Naive thymus-derived CD4-positive, alpha-beta T cell (primary cell): ENCODE results near the gene MAP7D1. TPM values are rescaled to one million over a fixed set of nuclear protein-coding genes. Genes with fewer than 3 reads are reported as not detected.

Source experiments
- ATAC-seq: fragments of 150-1000 bp; cut with Tn5 transposase; 2 replicates; pipeline ENCODE4 v1.10.0; 2021; ENCODE audit warnings: mild to moderate bottlenecking, moderate library complexity
- CTCF ChIA-PET: fragments of 350-600 bp; sonication (Branson Sonifier 250); formaldehyde crosslinking; loops from one replicate; lab custom pipeline; 2021; ENCODE audit warnings: antibody characterized with exemption; lab: Charles Lee
- POLR2A ChIA-PET: fragments of 350-600 bp; sonication (Branson Sonifier 250); formaldehyde crosslinking; loops from one replicate; lab custom pipeline; 2021; ENCODE audit warnings: antibody characterized with exemption, inconsistent platforms; lab: Charles Lee
- DNase-seq, 9 donors: peaks; one replicate each; pipeline versions ENCODE4 v3.0.0 to v3.0.0-alpha.2; 2020 to 2022; ENCODE audit warnings: mixed read lengths in 1 of 9
- H3K27ac ChIP-seq: one replicate; pipeline ENCODE4 v1.7.0; 2013; ENCODE audit warnings: mild to moderate bottlenecking, low read depth, low read length, moderate library complexity
- H3K27me3 ChIP-seq, 2 donors: one replicate each; pipeline ENCODE4 v1.7.0; 2013; ENCODE audit warnings: low read length in 2 of 2, mild to moderate bottlenecking in 2 of 2, moderate library complexity in 2 of 2; ENCODE audit not compliant: control insufficient read depth in 2 of 2, insufficient read depth in 2 of 2
- H3K36me3 ChIP-seq, 3 experiments: 1 replicate in 2 of 3; 2 replicates in 1 of 3; pipeline ENCODE4 v1.7.0; 2013; ENCODE audit warnings: low read length in 3 of 3, mild to moderate bottlenecking in 3 of 3, moderate library complexity in 1 of 3; ENCODE audit not compliant: insufficient read depth in 3 of 3, control insufficient read depth in 2 of 3
- H3K4me1 ChIP-seq, 2 donors: one replicate each; pipeline ENCODE4 v1.7.0; 2013; ENCODE audit warnings: low read length in 2 of 2, mild to moderate bottlenecking in 2 of 2, moderate library complexity in 1 of 2; ENCODE audit not compliant: control insufficient read depth in 2 of 2, insufficient read depth in 2 of 2
- H3K4me3 ChIP-seq: 2 replicates; pipeline ENCODE4 v1.7.0; 2013; ENCODE audit warnings: mild to moderate bottlenecking, low read length
- H3K9me3 ChIP-seq, 3 experiments: 1 replicate in 2 of 3; 2 replicates in 1 of 3; pipeline ENCODE4 v1.7.0; 2013; ENCODE audit warnings: low read length in 3 of 3; ENCODE audit not compliant: control insufficient read depth in 2 of 3
- H3K27ac Mint-ChIP-seq, 9 donors: one replicate each; pipeline ENCODE4 v1.8.0; 2020 to 2022; ENCODE audit warnings: mixed read lengths in 9 of 9, mild to moderate bottlenecking in 8 of 9, moderate library complexity in 5 of 9, inconsistent platforms in 2 of 9
- H3K27me3 Mint-ChIP-seq, 5 donors: one replicate each; pipeline ENCODE4 v1.8.0; 2021 to 2022; ENCODE audit warnings: mixed read lengths in 5 of 5, mild to moderate bottlenecking in 1 of 5
- H3K36me3 Mint-ChIP-seq, 5 donors: one replicate each; pipeline ENCODE4 v1.8.0; 2020 to 2022; ENCODE audit warnings: mixed read lengths in 5 of 5, mild to moderate bottlenecking in 3 of 5, inconsistent platforms in 1 of 5
- H3K4me1 Mint-ChIP-seq, 7 donors: one replicate each; pipeline ENCODE4 v1.8.0; 2020 to 2022; ENCODE audit warnings: mixed read lengths in 7 of 7, mild to moderate bottlenecking in 3 of 7, inconsistent platforms in 1 of 7
- H3K4me3 Mint-ChIP-seq, 10 donors: one replicate each; pipeline ENCODE4 v1.8.0; 2020 to 2022; ENCODE audit warnings: mild to moderate bottlenecking in 10 of 10, mixed read lengths in 10 of 10, moderate library complexity in 6 of 10, inconsistent platforms in 2 of 10
- H3K9me3 Mint-ChIP-seq, 11 donors: one replicate each; pipeline ENCODE4 v1.8.0; 2020 to 2022; ENCODE audit warnings: mixed read lengths in 11 of 11, mild to moderate bottlenecking in 4 of 11, inconsistent platforms in 1 of 11, moderate library complexity in 1 of 11
- intact Hi-C, 2 donors: fragments of 100-400 bp; cut with micrococcal nuclease; formaldehyde crosslinking; loops; one replicate each; pipeline ENCODE4 v1.15.1; 2023
- polyA plus RNA-seq, 2 donors: library from polyadenylated mRNA; unstranded; fragments of 300-500 nt; fragmentation: Illumina TruSeq; gene quantifications; one replicate each; pipeline ENCODE4 v1.2.3, GENCODE V29; 2021
- total RNA-seq, 6 experiments: library from RNA in 5 of 6; stranded (reverse) in 5 of 6; gene quantifications; 1 replicate in 5 of 6; 2 replicates in 1 of 6; pipeline ENCODE4 v1.2.3 and lab custom pipeline; 2021 to 2026

The MAP7D1 gene
- total and polyA plus RNA-seq, 7 experiments from 2014 or later: 15.2 to 257 (median 232) TPM

- Histone ChIP-seq H3K9me3 (no peaks in the 10 kb centered on the region), H3K36me3 (peaks cover 0 to 10% (median 0%) of the 10 kb centered on the region in 3 experiments), H3K4me1 (peaks cover 27 to 29% of the 10 kb centered on the region in 2 donors), H3K4me3 (peak overlapping the region; percentile 69), H3K27ac (peak overlapping the region; percentile 98), H3K27me3 (no peaks in the 10 kb centered on the region)
- H3K27me3 Mint-ChIP-seq: no peaks in the 10 kb centered on the region
- CTCF ChIA-PET: interaction anchor here (0.9 to 2.7 kb wide), 6 partner anchors 28 to 73 kb away, joined by 3 to 13 read pairs (median 4); partner anchors contain the start of gene TRAPPC3
- H3K27ac Mint-ChIP-seq: peak overlapping the region; percentile 96 to 100 (median 100)
- intact Hi-C loops: loop anchor here (5.0 to 10.0 kb wide), 8 partner anchors 65 to 1472 kb away; partner anchors contain the start of genes AGO3 (in 1 of the 2), CDCA8 (in 1 of the 2), MRPS15 (in 1 of the 2) and OSCP1 (in 1 of the 2)
- DNase-seq (peak in 2 of 9 donors; percentile 3 to 4), ATAC-seq (no peak)
- POLR2A ChIA-PET: interaction anchor here (0.7 to 5.0 kb wide), 12 partner anchors 11 to 130 kb away, joined by 3 to 96 read pairs (median 10); partner anchors contain the start of genes MAP7D1, SH3D21 and TRAPPC3
- peaks cover 4 to 13% (median 10%) of the 10 kb centered on the region in 5 donors for H3K36me3 Mint-ChIP-seq
- peaks cover 0 to 3% (median 0%) of the 10 kb centered on the region in 11 donors for H3K9me3 Mint-ChIP-seq
- peak overlapping the region; percentile 96 to 99 (median 98) for H3K4me3 Mint-ChIP-seq
- peaks cover 21 to 36% (median 33%) of the 10 kb centered on the region in 7 donors for H3K4me1 Mint-ChIP-seq
These were observed 66.8 kb downstream of the MAP7D1 start for GRCh38 chr1:36222481-36223380.

GRCh38 chr1:36223381-36223995 lies 67.5 kb downstream of the MAP7D1 start:
- H3K9me3 Mint-ChIP-seq: peaks cover 0 to 3% (median 0%) of the 10 kb centered on the region in 11 donors
- H3K27me3 ChIP-seq: no peaks in the 10 kb centered on the region
- POLR2A ChIA-PET: interaction anchor here (0.6 to 5.0 kb wide), 25 partner anchors 12 to 293 kb away, joined by 3 to 96 read pairs (median 4); partner anchors contain the start of genes AGO3, MAP7D1, MRPS15 and SH3D21
- CTCF ChIA-PET: interaction anchor here (1.2 to 2.7 kb wide), 5 partner anchors 28 to 74 kb away, joined by 3 to 13 read pairs (median 5); partner anchors contain the start of gene TRAPPC3
- intact Hi-C loops: loop anchor here (5.0 to 10.0 kb wide), 8 partner anchors 64 to 1471 kb away; partner anchors contain the start of genes AGO3 (in 1 of the 2), CDCA8 (in 1 of the 2), MRPS15 (in 1 of the 2) and OSCP1 (in 1 of the 2)
- H3K36me3 ChIP-seq: peaks cover 0 to 13% (median 0%) of the 10 kb centered on the region in 3 experiments
- H3K36me3 Mint-ChIP-seq: peaks cover 4 to 13% (median 10%) of the 10 kb centered on the region in 5 donors
- ATAC-seq: peak; percentile 35
- no peaks in the 10 kb centered on the region for H3K27me3 Mint-ChIP-seq
- peaks cover 27 to 29% of the 10 kb centered on the region in 2 donors for H3K4me1 ChIP-seq
- H3K27ac ChIP-seq: peak overlapping the region; percentile 98
- DNase-seq: peak in 7 of 9 donors; percentile 31 to 80 (median 72)
- H3K9me3 ChIP-seq: no peaks in the 10 kb centered on the region
- peak overlapping the region; percentile 69 for H3K4me3 ChIP-seq
- peak overlapping the region; percentile 96 to 100 (median 100) for H3K27ac Mint-ChIP-seq
- H3K4me3 Mint-ChIP-seq: peak overlapping the region; percentile 96 to 99 (median 98)
- peaks cover 21 to 41% (median 35%) of the 10 kb centered on the region in 7 donors for H3K4me1 Mint-ChIP-seq

- H3K27me3 ChIP-seq: no peaks in the 10 kb centered on the region
- peak; percentile 92 for ATAC-seq
- H3K36me3 Mint-ChIP-seq: peaks cover 4 to 13% (median 10%) of the 10 kb centered on the region in 5 donors
- CTCF ChIA-PET: interaction anchor here (1.0 to 2.7 kb wide), 7 partner anchors 27 to 124 kb away, joined by 3 to 13 read pairs (median 4); partner anchors contain the start of gene TRAPPC3
- peak within 1 kb of the TSS; percentile 96 to 100 (median 100) for H3K27ac Mint-ChIP-seq
- peaks cover 21 to 43% (median 35%) of the 10 kb centered on the region in 7 donors for H3K4me1 Mint-ChIP-seq
- H3K4me3 Mint-ChIP-seq: peak within 1 kb of the TSS; percentile 96 to 99 (median 98)
- DNase-seq: peak; percentile 96 to 100 (median 100)
- peak within 1 kb of the TSS; percentile 69 for H3K4me3 ChIP-seq
- peaks cover 0 to 3% (median 0%) of the 10 kb centered on the region in 11 donors for H3K9me3 Mint-ChIP-seq
- POLR2A ChIA-PET: interaction anchor here (0.6 to 5.0 kb wide), 27 partner anchors 13 to 293 kb away, joined by 3 to 96 read pairs (median 4); partner anchors contain the start of genes AGO3, MAP7D1, MRPS15 and SH3D21
- H3K36me3 ChIP-seq: peaks cover 0 to 17% (median 0%) of the 10 kb centered on the region in 3 experiments
- peaks cover 27 to 29% of the 10 kb centered on the region in 2 donors for H3K4me1 ChIP-seq
- peak within 1 kb of the TSS; percentile 98 for H3K27ac ChIP-seq
- H3K9me3 ChIP-seq: no peaks in the 10 kb centered on the region
- no peaks in the 10 kb centered on the region for H3K27me3 Mint-ChIP-seq
- intact Hi-C loops: loop anchor here (1.0 to 10.0 kb wide), 21 partner anchors 36 to 1471 kb away; partner anchors contain the start of genes ADPRS (in 2 of the 2), AGO3 (in 2 of the 2), OSCP1 (in 2 of the 2) and SH3D21 (in 2 of the 2)
These were observed 68.1 kb downstream of the MAP7D1 start, which contains the start of gene THRAP3 for GRCh38 chr1:36223996-36224536. TSS of gene THRAP3 (plus strand) at chr1:36224443. CDS start at chr1:36282564, 58,121 bp downstream.

- ATAC-seq (peak; percentile 64), DNase-seq (no peak)
- ChIA-PET POLR2A (interaction anchor here (0.6 to 5.0 kb wide), 26 partner anchors 13 to 1734 kb away, joined by 3 to 96 read pairs (median 4); partner anchors contain the start of genes ADPRS, AGO3, MAP7D1 and MRPS15), CTCF (interaction anchor here (1.0 to 2.7 kb wide), 6 partner anchors 26 to 125 kb away, joined by 4 to 13 read pairs (median 4); partner anchors contain the start of gene TRAPPC3)
- peaks cover 4 to 13% (median 10%) of the 10 kb centered on the region in 5 donors for H3K36me3 Mint-ChIP-seq
- Histone ChIP-seq H3K27ac (peak overlapping the region; percentile 98), H3K36me3 (peaks cover 0 to 17% (median 0%) of the 10 kb centered on the region in 3 experiments), H3K27me3 (no peaks in the 10 kb centered on the region), H3K4me1 (peaks cover 27 to 29% of the 10 kb centered on the region in 2 donors), H3K4me3 (peak overlapping the region; percentile 69), H3K9me3 (no peaks in the 10 kb centered on the region)
- peaks cover 0 to 3% (median 0%) of the 10 kb centered on the region in 11 donors for H3K9me3 Mint-ChIP-seq
- H3K27ac Mint-ChIP-seq: peak overlapping the region; percentile 96 to 100 (median 100)
- intact Hi-C loops: loop anchor here (1.0 to 10.0 kb wide), 21 partner anchors 36 to 1470 kb away; partner anchors contain the start of genes ADPRS (in 2 of the 2), AGO3 (in 2 of the 2), OSCP1 (in 2 of the 2) and SH3D21 (in 2 of the 2)
- peaks cover 21 to 43% (median 35%) of the 10 kb centered on the region in 7 donors for H3K4me1 Mint-ChIP-seq
- peak overlapping the region; percentile 96 to 99 (median 98) for H3K4me3 Mint-ChIP-seq
- no peaks in the 10 kb centered on the region for H3K27me3 Mint-ChIP-seq
These were observed 68.8 kb downstream of the MAP7D1 start for GRCh38 chr1:36224537-36225282.
